ENCODE data around the gene GFOD2. TPM values are rescaled to one million over a fixed set of nuclear protein-coding genes. Genes with fewer than 3 reads are reported as not detected.

Gene GFOD2
- total RNA-seq, 3 donors from 2014 or later, result 17.3 to 22.0 (median 20.2) TPM

DNA sequence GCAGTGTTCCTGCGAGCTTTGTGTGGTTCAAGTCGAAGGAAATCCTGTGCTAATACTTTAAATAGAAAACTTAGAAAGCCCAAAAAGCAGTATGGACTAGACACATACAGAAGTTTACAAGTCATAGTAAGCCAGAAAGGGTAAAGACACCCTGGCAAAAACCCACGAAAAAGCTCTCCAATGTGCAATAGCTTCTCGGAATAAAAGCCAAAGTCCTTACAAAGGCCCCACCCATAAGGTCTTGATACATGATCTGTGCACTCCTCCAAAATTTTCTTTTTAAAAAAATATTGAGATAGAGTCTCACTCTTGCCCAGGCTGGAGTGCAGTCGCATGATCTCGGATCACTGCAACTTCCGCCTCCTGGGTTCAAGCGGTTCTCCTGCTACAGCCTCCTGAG lies 42.2 kb downstream of the GFOD2 start:
- H3K4me1 Mint-ChIP-seq (ENCODE audit: low read depth), result peaks cover 3% of the 10 kb centered on the region
- no peak for DNase-seq

GRCh38 chr16:67676516-67676915 lies 42.6 kb downstream of the GFOD2 start:
- H3K4me3 Mint-ChIP-seq, result no peak overlapping the region
- peaks cover 2% of the 10 kb centered on the region for H3K36me3 Mint-ChIP-seq (ENCODE audit: insufficient read depth)
- peaks cover 3% of the 10 kb centered on the region for H3K4me1 Mint-ChIP-seq (ENCODE audit: low read depth)
- DNase-seq (no peak), ATAC-seq (no peak)
- no peaks in the 10 kb centered on the region for H3K9me3 Mint-ChIP-seq
- H3K27me3 Mint-ChIP-seq (ENCODE audit: low read depth), result no peaks in the 10 kb centered on the region

More for the DNA sequence above, 42.2 kb downstream of the GFOD2 start:
- H3K27me3 Mint-ChIP-seq (ENCODE audit: low read depth), result no peaks in the 10 kb centered on the region
- H3K9me3 Mint-ChIP-seq, result no peaks in the 10 kb centered on the region
- H3K36me3 Mint-ChIP-seq (ENCODE audit: insufficient read depth), result peaks cover 2% of the 10 kb centered on the region
- no peak overlapping the region for H3K4me3 Mint-ChIP-seq
- no peak for ATAC-seq

DNA sequence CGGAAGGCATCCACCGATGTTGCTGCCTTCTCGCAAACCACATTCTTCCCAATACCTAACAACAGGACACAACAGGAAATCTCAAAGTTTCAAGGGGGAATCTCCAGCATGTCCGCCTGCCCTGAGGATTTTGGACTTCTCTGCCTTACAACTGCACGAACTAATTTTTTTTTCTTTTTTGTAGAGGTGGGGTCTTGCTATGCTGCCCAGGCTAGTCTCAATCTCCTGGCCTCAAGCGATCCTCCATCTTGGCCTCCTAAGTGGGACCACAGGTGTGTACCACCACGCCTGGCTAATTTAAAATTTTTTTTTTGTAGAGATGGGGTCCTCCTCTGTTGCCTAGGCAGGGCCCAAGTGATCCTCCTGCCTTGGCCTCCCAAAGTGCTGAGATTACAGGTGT lies 43.1 kb downstream of the GFOD2 start:
- no peak for ATAC-seq
- no peaks in the 10 kb centered on the region for H3K27me3 Mint-ChIP-seq (ENCODE audit: low read depth)
- H3K4me1 Mint-ChIP-seq (ENCODE audit: low read depth), result peaks cover 3% of the 10 kb centered on the region
- no peak overlapping the region for H3K4me3 Mint-ChIP-seq
- no peak for DNase-seq
- no peaks in the 10 kb centered on the region for H3K9me3 Mint-ChIP-seq
- peaks cover 2% of the 10 kb centered on the region for H3K36me3 Mint-ChIP-seq (ENCODE audit: insufficient read depth)

DNA sequence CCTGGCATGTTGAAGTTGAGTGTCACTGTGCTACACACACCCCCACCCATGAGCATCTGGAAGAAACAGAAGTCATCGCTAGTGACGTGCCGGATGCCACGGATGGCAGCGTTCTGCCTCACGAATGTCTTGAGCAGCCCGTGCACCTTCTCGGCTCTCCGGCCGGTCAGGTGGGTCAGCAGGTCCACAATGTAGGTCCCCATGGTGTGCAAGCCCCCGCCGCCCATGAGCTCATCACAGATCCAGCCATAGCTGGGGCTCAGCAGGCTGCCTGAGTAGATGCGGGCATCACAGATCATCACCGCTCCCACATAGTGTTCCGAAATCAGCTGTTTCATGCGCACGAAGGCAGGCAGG lies 43.6 kb downstream of the GFOD2 start:
- Mint-ChIP-seq H3K4me1 (ENCODE audit: low read depth) (peaks cover 3% of the 10 kb centered on the region), H3K36me3 (ENCODE audit: insufficient read depth) (peaks cover 2% of the 10 kb centered on the region), H3K27me3 (ENCODE audit: low read depth) (no peaks in the 10 kb centered on the region), H3K4me3 (no peak overlapping the region), H3K9me3 (no peaks in the 10 kb centered on the region)
- no peak for DNase-seq
- no peak for ATAC-seq

GRCh38 chr16:67674851-67675578 lies 44.1 kb downstream of the GFOD2 start:
- no peak overlapping the region for H3K4me3 Mint-ChIP-seq
- no peaks in the 10 kb centered on the region for H3K9me3 Mint-ChIP-seq
- H3K4me1 Mint-ChIP-seq (ENCODE audit: low read depth), result peaks cover 3% of the 10 kb centered on the region
- ATAC-seq, result no peak
- H3K27me3 Mint-ChIP-seq (ENCODE audit: low read depth), result no peaks in the 10 kb centered on the region
- H3K36me3 Mint-ChIP-seq (ENCODE audit: insufficient read depth), result peaks cover 2% of the 10 kb centered on the region
- DNase-seq, result no peak

DNA sequence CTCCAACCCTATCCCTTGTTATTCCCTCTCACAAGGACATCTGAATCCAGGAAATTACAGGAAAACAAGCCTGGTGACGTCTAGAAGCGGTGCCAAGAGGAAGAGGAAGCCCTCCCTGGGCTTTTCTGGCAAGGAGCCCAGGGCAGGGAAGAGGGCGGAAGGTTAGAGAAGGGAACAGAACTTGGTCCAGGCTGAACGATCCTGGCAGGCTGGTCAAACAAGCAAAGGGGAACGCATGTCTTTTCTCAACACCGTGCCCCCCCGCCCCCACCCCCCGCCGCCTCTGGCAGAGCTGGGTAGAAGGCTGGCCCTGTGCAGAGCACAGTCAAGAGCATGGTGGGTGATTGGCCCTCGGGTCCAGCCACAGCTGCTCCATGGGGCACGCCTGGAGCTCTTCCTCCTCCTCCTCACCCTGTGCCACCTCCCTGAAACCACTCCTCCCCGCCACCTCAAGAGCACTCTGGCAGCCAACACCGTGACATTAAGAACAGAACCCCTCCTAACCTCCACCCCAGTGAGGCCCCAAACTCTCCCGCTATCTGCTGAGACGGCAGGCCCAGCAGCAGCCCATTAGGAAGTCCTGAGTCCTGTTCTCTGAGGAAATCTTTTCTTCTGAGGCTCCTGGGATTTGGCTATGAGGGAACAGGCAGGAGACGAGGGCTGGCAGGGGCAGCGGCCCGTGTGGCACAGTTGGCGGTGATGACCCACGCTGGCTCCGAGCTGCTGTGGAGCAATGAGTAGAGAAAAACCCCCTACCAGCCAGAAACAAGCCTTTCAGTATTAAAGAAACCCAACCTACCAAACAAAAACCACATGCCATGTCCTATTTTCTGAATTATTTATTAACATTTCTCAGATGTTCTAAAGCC lies 45.2 kb downstream of the GFOD2 start:
- no peaks in the 10 kb centered on the region for H3K9me3 Mint-ChIP-seq
- peaks cover 4% of the 10 kb centered on the region for H3K4me1 Mint-ChIP-seq (ENCODE audit: low read depth)
- DNase-seq (no peak), ATAC-seq (no peak)
- peaks cover 2% of the 10 kb centered on the region for H3K36me3 Mint-ChIP-seq (ENCODE audit: insufficient read depth)
- no peaks in the 10 kb centered on the region for H3K27me3 Mint-ChIP-seq (ENCODE audit: low read depth)
- no peak overlapping the region for H3K4me3 Mint-ChIP-seq

GRCh38 chr16:67672739-67673662 lies 46.1 kb downstream of the GFOD2 start:
- ATAC-seq (peak in 1 of 2 donors; percentile 29), DNase-seq (peak; percentile 37)
- H3K36me3 Mint-ChIP-seq (ENCODE audit: insufficient read depth), result no peaks in the 10 kb centered on the region
- peaks cover 7% of the 10 kb centered on the region for H3K4me1 Mint-ChIP-seq (ENCODE audit: low read depth)
- H3K27me3 Mint-ChIP-seq (ENCODE audit: low read depth), result no peaks in the 10 kb centered on the region
- no peaks in the 10 kb centered on the region for H3K9me3 Mint-ChIP-seq
- no peak overlapping the region for H3K4me3 Mint-ChIP-seq

DNA sequence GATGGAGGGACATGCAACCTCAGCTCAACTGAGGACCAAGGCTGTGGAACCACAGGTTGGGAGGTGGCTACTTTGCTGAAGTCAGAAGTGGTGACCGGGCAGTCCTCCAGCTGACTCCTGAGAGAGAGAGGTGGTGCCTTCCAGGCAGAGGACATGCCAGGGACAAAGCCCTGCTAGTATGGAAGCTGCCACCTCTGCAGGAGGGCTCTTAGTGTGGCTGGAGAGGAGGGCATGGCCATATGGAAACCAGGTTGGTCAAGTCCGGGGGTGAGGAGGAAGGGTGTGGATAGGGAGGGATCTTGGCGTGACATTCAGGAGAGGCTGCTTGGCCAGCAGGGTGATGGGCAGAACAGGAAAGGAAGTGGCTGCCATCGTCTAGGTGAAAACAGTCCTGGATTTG lies 46.8 kb downstream of the GFOD2 start:
- Mint-ChIP-seq H3K27me3 (ENCODE audit: low read depth) (no peaks in the 10 kb centered on the region), H3K4me1 (ENCODE audit: low read depth) (peaks cover 10% of the 10 kb centered on the region), H3K4me3 (no peak overlapping the region), H3K36me3 (ENCODE audit: insufficient read depth) (no peaks in the 10 kb centered on the region), H3K9me3 (no peaks in the 10 kb centered on the region)
- DNase-seq (no peak), ATAC-seq (no peak)

- Mint-ChIP-seq H3K4me3 (no peak overlapping the region), H3K9me3 (no peaks in the 10 kb centered on the region), H3K36me3 (ENCODE audit: insufficient read depth) (no peaks in the 10 kb centered on the region), H3K27me3 (ENCODE audit: low read depth) (no peaks in the 10 kb centered on the region), H3K4me1 (ENCODE audit: low read depth) (peaks cover 18% of the 10 kb centered on the region)
- ATAC-seq (no peak), DNase-seq (no peak)
Observed at GRCh38 chr16:67669499-67670101, 49.5 kb downstream of the GFOD2 start.

DNA sequence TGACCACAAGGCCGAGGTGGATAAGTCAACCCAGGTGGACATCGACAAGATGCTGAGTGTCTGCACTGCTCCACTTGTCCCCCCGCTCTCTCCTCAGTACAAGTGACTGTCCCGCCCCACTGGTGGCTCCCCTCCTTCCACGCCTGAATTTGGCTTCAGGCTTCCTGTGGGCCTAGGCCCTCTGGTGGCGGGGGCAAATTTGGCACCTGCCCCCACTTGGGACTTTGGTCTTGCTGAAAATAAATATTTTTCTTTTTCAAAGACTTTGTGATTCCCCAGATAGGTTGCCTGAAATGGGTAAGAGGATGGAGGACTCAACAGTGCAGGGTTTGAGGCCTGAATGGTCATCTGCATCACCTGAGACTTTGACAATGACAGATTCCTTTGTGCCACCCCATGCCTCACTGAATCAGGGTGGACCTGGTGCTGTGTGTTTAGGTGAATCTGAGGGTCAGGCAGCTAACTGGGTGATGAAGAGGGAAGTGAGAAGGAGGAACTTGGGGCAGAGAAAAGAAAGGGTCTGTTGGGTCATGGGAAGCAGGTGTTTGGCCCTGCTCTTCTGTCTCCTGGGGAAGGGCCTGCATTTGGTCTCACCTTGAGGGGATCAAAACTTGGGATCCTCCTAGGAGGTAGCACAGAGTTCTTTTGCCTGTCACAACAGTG lies 50.5 kb downstream of the GFOD2 start:
- no peaks in the 10 kb centered on the region for H3K27me3 Mint-ChIP-seq (ENCODE audit: low read depth)
- H3K9me3 Mint-ChIP-seq, result no peaks in the 10 kb centered on the region
- ATAC-seq, result peak in 1 of 2 donors; percentile 8
- DNase-seq, result no peak
- H3K36me3 Mint-ChIP-seq (ENCODE audit: insufficient read depth), result peaks cover 2% of the 10 kb centered on the region
- peaks cover 20% of the 10 kb centered on the region for H3K4me1 Mint-ChIP-seq (ENCODE audit: low read depth)
- peak overlapping the region; percentile 29 for H3K4me3 Mint-ChIP-seq

- peak; percentile 75 for DNase-seq
- H3K36me3 Mint-ChIP-seq (ENCODE audit: insufficient read depth), result peaks cover 2% of the 10 kb centered on the region
- H3K4me1 Mint-ChIP-seq (ENCODE audit: low read depth), result peaks cover 20% of the 10 kb centered on the region
- no peaks in the 10 kb centered on the region for H3K27me3 Mint-ChIP-seq (ENCODE audit: low read depth)
- peak overlapping the region; percentile 82 for H3K4me3 Mint-ChIP-seq
- H3K9me3 Mint-ChIP-seq, result no peaks in the 10 kb centered on the region
- ATAC-seq, result peak; percentile 85 to 86
Observed at GRCh38 chr16:67667817-67668494, 51.2 kb downstream of the GFOD2 start.

- Mint-ChIP-seq H3K36me3 (ENCODE audit: insufficient read depth) (peaks cover 2% of the 10 kb centered on the region), H3K27me3 (ENCODE audit: low read depth) (no peaks in the 10 kb centered on the region), H3K9me3 (no peaks in the 10 kb centered on the region), H3K4me3 (peak overlapping the region; percentile 82), H3K4me1 (ENCODE audit: low read depth) (peaks cover 18% of the 10 kb centered on the region)
- DNase-seq (no peak), ATAC-seq (no peak)
Observed at GRCh38 chr16:67667453-67667816, 51.7 kb downstream of the GFOD2 start.

Data from activated T-cell treated with anti-CD3 and anti-CD28 coated beads, Interleukin-2, amount 50 U/mL, for 4 hours (primary cell).